ENCODE data around the gene DRD4.
"Not testable (repeated sequence)": the region's sequence is repeated elsewhere in the genome, so short reads cannot be mapped to it uniquely, and the experiment has no call there.

The DRD4 gene

DNA sequence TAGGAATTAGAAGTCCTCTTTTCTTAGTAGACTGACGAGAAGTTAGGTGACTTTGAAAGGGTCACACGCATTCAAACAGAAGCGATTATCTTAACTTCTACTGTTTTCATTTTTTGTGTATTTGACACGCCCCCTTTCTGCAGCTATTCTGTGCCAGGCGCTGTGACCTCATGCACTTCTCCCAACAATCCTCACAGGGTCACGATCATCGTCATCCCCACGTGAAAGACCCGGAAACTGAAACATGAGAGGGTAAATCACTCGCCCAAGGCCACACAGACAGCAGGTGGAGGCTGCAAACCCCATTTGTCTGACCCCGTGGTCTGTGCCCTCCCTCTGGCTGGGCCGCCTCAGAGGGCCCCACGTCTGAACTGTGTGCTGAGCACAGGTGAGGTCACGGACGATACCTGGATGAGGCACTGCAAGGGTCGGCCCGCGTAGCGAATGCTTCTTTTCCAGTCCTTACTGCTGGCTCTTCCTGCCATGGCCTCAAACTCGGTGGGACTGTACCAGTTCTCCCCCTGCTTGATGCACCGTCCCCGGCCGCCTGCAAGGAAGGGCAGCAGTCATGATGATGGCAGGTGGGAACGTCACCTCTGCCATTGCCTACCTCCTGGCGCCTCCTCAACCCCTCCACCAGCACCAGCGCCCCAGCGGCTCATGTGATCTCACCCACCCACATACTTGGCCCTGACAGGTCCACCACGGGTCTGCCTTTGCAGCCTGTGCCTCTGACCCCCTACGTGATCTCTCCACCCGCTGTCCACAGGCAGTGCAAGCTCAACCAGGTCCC lies 49.6 kb downstream of the DRD4 start:
- no peak for DNase-seq

- no peak for DNase-seq
These were observed 50.7 kb downstream of the DRD4 start for GRCh38 chr11:687751-688150.

GRCh38 chr11:688681-689080 lies 51.6 kb downstream of the DRD4 start:
- DNase-seq, result no peak

DNA sequence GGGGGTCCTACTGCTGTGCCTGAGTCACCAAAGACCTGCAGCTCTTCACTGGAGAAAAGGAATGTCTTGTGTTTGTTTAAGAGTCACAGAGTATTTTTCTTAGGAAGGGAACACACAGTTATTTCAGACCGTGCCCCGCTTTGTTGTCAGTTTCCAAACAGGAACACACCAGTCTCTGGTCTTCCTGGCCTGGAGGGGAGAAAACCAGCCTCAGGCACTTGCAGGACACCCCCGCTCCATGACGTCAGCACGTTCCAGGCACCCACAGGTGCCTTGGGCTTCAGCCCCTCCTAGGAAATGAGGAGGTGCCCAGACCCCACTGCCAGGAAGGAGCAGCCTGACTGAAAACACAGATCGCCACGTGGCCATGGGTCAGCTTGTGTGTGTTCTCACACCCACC lies 52.6 kb downstream of the DRD4 start:
- no peak for DNase-seq

DNA sequence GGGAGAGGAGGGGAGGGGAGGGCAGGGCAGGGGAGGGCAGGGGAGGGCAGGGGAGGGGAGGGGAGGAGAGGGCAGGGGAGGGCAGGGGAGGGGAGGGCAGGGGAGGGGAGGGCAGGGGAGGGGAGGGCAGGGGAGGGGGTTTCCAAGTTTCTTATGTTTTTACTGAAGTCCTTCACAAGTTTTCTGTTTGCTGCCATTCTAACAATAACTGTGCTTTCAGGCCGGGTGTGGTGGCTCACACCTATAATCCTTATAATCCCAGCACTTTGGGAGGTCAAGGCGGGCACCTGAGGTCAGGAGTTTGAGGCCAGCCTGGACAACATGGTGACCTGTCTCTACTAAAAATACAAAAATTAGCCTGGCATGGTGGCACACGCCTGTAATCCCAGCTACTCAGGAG lies 53.2 kb downstream of the DRD4 start:
- not testable (repeated sequence) for DNase-seq
